GM23338 (cell line): ENCODE measurements around the gene BTBD3. TPM values are rescaled to one million over a fixed set of nuclear protein-coding genes. Genes with fewer than 3 reads are reported as not detected.

Source experiments
- ATAC-seq: fragments of 200-7000 bp; cut with Tn5 transposase; 3 replicates; pipeline ENCODE4 v1.9.1; 2020
- DNase-seq: peaks from one replicate; pipeline ENCODE4 v3.0.0-alpha.2; 2015; ENCODE audit warnings: low spot score
- H2AFZ ChIP-seq: fragments of 200-600 bp; sonication (generic); 2 replicates; pipeline ENCODE4 v1.8.0; 2016; ENCODE audit warnings: antibody characterized with exemption, mild to moderate bottlenecking, moderate library complexity
- H3F3A ChIP-seq: fragments of 200-600 bp; sonication (generic); replicated peaks from 2 replicates; pipeline ENCODE4 v1.8.0; 2017; ENCODE audit warnings: antibody characterized with exemption, mixed run types, low read depth
- H3K27ac ChIP-seq: fragments of 200-600 bp; sonication (generic); 2 replicates; pipeline ENCODE4 v1.6.1; 2016; ENCODE audit warnings: low read depth
- H3K27me3 ChIP-seq: fragments of 200-600 bp; sonication (generic); 2 replicates; pipeline ENCODE4 v1.8.0; 2016; ENCODE audit warnings: mild to moderate bottlenecking, mixed run types, moderate library complexity; ENCODE audit not compliant: insufficient read depth
- H3K36me3 ChIP-seq: fragments of 200-600 bp; sonication (generic); 2 replicates; pipeline ENCODE4 v1.8.0; 2016; ENCODE audit warnings: mild to moderate bottlenecking; ENCODE audit not compliant: insufficient read depth
- H3K4me1 ChIP-seq: fragments of 200-600 bp; sonication (generic); 2 replicates; pipeline ENCODE4 v1.8.0; 2016; ENCODE audit warnings: mild to moderate bottlenecking, moderate library complexity; ENCODE audit not compliant: insufficient read depth
- H3K4me2 ChIP-seq: fragments of 200-600 bp; sonication (generic); 2 replicates; pipeline ENCODE4 v1.7.1; 2017; ENCODE audit warnings: mixed run types
- H3K4me3 ChIP-seq: fragments of 200-600 bp; sonication (generic); 2 replicates; pipeline ENCODE4 v1.6.1; 2016; ENCODE audit warnings: mixed run types
- H3K79me2 ChIP-seq: fragments of 200-600 bp; sonication (generic); replicated peaks from 2 replicates; pipeline ENCODE4 v1.8.0; 2017; ENCODE audit warnings: mild to moderate bottlenecking; ENCODE audit not compliant: insufficient read depth
- H3K9me2 ChIP-seq: fragments of 200-600 bp; sonication (generic); 2 replicates; pipeline ENCODE4 v1.8.0; 2017; ENCODE audit not compliant: insufficient read depth
- H4K20me1 ChIP-seq: fragments of 200-600 bp; sonication (generic); replicated peaks from 2 replicates; pipeline ENCODE4 v1.8.0; 2017; ENCODE audit warnings: mild to moderate bottlenecking; ENCODE audit not compliant: insufficient read depth
- H3K27ac Mint-ChIP-seq: 2 replicates; pipeline ENCODE4 v1.8.0; 2020; ENCODE audit warnings: inconsistent platforms, mild to moderate bottlenecking, moderate library complexity, mixed read lengths
- H3K27me3 Mint-ChIP-seq: 3 replicates; pipeline ENCODE4 v1.8.0; 2022; ENCODE audit warnings: low read depth, mild to moderate bottlenecking, moderate library complexity, mixed read lengths, inconsistent platforms; ENCODE audit not compliant: insufficient read depth, poor library complexity
- H3K36me3 Mint-ChIP-seq: 3 replicates; pipeline ENCODE4 v1.8.0; 2021; ENCODE audit warnings: low read depth, mild to moderate bottlenecking, inconsistent platforms, moderate library complexity, mixed read lengths
- H3K4me1 Mint-ChIP-seq: 3 replicates; pipeline ENCODE4 v1.8.0; 2020; ENCODE audit warnings: mild to moderate bottlenecking, inconsistent platforms, mixed read lengths
- H3K4me3 Mint-ChIP-seq: 3 replicates; pipeline ENCODE4 v1.8.0; 2021; ENCODE audit warnings: moderate library complexity, mild to moderate bottlenecking, inconsistent platforms, mixed read lengths
- H3K9me3 Mint-ChIP-seq: 3 replicates; pipeline ENCODE4 v1.8.0; 2020; ENCODE audit warnings: moderate library complexity, mild to moderate bottlenecking, inconsistent platforms, mixed read lengths
- ETS1 ChIP-seq: IDR thresholded peaks from 2 replicates; pipeline ENCODE4 v1.6.1; 2016; ENCODE audit warnings: antibody characterized with exemption
- POLR2AphosphoS5 ChIP-seq: IDR thresholded peaks from 2 replicates; pipeline ENCODE4 v1.6.1; 2016; ENCODE audit warnings: antibody characterized with exemption, low read depth
- REST ChIP-seq: IDR thresholded peaks from one replicate; pipeline ENCODE4 v1.6.1; 2018; ENCODE audit warnings: antibody characterized with exemption; ENCODE audit not compliant: unreplicated experiment
- STAT1 ChIP-seq: IDR thresholded peaks from one replicate; pipeline ENCODE4 v1.6.1; 2016; ENCODE audit warnings: antibody characterized with exemption; ENCODE audit not compliant: unreplicated experiment
- ZNF114 ChIP-seq: fragments of 250-450 bp; sonication (Bioruptor Pico); IDR thresholded peaks from 2 replicates; pipeline ENCODE4 v1.5.0; 2020; ENCODE audit warnings: mild to moderate bottlenecking, moderate library complexity
- ZNF331 ChIP-seq: fragments of 250-450 bp; sonication (Bioruptor Pico); IDR thresholded peaks from 2 replicates; pipeline ENCODE4 v1.5.0; 2020; ENCODE audit warnings: low read depth, mild to moderate bottlenecking, moderate library complexity
- ZNF462 ChIP-seq: fragments of 250-450 bp; sonication (Bioruptor Pico); IDR thresholded peaks from 2 replicates; pipeline ENCODE4 v1.5.0; 2020; ENCODE audit warnings: mild to moderate bottlenecking, moderate library complexity
- polyA plus RNA-seq: library from polyadenylated mRNA; unstranded; fragments of >200 nt; fragmentation: Nextera tagmentation; extraction: Ambion mirVana; gene quantifications from 2 replicates; pipeline ENCODE4 v1.2.1, GENCODE V29; 2016
- total RNA-seq: library from RNA; depleted of rRNA; stranded (reverse); fragments of >200 nt; shearing (Covaris generic); gene quantifications from 2 replicates; pipeline ENCODE4 v1.2.3, GENCODE V29; 2014

Gene BTBD3
- total and polyA plus RNA-seq, 2 experiments from 2014 or later: 11.8 to 45.1 TPM

- peaks cover 6% of the 10 kb centered on the region; the same call in 2 of the 3 replicates for H3K36me3 Mint-ChIP-seq
- ATAC-seq (peak; percentile 65), DNase-seq (peak; percentile 20)
- H3K27me3 ChIP-seq: no peaks in the 10 kb centered on the region
- H4K20me1 ChIP-seq: peaks cover 17% of the 10 kb centered on the region; the same call in 1 of the 2 replicates
- no peaks in the 10 kb centered on the region for H3F3A ChIP-seq
- H3K4me3 Mint-ChIP-seq: no peak overlapping the region
- H3K4me3 ChIP-seq: no peak overlapping the region
- H2AFZ ChIP-seq: no peak overlapping the region
- no peak for TF ChIP-seq STAT1
- 0 out of 2 replicates have a peak, but pooled peaks have one; percentile 11 for TF ChIP-seq ZNF462 (CRISPR knock-in tag)
- TF ChIP-seq POLR2AphosphoS5: no peak
- TF ChIP-seq ZNF331 (CRISPR knock-in tag): no peak
- no peak for TF ChIP-seq ZNF114
- TF ChIP-seq REST: no peak
- TF ChIP-seq ETS1: no peak
- H3K4me1 Mint-ChIP-seq: peaks cover 35% of the 10 kb centered on the region
- peaks cover 4% of the 10 kb centered on the region for H3K27me3 Mint-ChIP-seq
- no peaks in the 10 kb centered on the region for H3K9me2 ChIP-seq
- H3K27ac ChIP-seq: no peak overlapping the region
- H3K36me3 ChIP-seq: no peaks in the 10 kb centered on the region; the same call in 1 of the 2 replicates
- peaks cover 100% of the 10 kb centered on the region for H3K79me2 ChIP-seq
- H3K4me1 ChIP-seq: peaks cover 1% of the 10 kb centered on the region; the same call in 1 of the 2 replicates
- H3K27ac Mint-ChIP-seq: no peak overlapping the region
- no peak overlapping the region for H3K4me2 ChIP-seq
- H3K9me3 Mint-ChIP-seq: no peaks in the 10 kb centered on the region
Observed at GRCh38 chr20:11901127-11901526, 16.6 kb upstream of the BTBD3 start.
